OCI-LY1 (cell line): ENCODE measurements around the gene TRUB2.

Experiments
- EZH2 ChIP-seq: fragments of 200-600 bp; sonication (generic), shearing (Covaris generic); IDR thresholded peaks from 2 replicates; pipeline ENCODE4 v1.8.0; 2017; ENCODE audit warnings: borderline replicate concordance, mixed run types, mild to moderate bottlenecking, antibody characterized with exemption, low read length, moderate library complexity, mixed read lengths
- TF ChIP-seq, protein P1 (sequence below): fragments of 200-600 bp; sonication (generic), shearing (Covaris generic); IDR thresholded peaks from 2 replicates; pipeline ENCODE4 v1.5.1; 2017; ENCODE audit warnings: mild to moderate bottlenecking, antibody characterized with exemption, low read length, moderate library complexity, mixed read lengths

DNA sequence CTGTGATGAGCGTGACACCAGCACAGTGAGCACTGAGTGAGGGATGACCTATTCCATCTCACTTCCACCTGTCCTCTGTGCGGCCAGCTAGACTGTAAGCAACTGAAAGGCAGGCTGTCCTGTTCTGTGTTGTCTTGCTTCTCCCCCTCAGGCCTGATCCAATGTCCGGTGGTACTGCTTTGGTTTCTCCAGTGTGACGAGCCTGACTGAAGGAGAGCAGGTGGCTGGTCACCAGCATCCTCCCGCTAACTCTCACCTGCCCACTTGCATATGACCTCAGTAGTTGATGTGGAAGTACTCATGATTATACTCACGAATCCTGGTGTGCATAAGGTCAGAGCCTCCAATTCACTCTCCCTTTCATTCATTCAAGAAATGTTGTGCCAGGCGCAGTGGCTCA is 15.7 kb upstream of the TRUB2 start:
- TF ChIP-seq, protein P1, sequence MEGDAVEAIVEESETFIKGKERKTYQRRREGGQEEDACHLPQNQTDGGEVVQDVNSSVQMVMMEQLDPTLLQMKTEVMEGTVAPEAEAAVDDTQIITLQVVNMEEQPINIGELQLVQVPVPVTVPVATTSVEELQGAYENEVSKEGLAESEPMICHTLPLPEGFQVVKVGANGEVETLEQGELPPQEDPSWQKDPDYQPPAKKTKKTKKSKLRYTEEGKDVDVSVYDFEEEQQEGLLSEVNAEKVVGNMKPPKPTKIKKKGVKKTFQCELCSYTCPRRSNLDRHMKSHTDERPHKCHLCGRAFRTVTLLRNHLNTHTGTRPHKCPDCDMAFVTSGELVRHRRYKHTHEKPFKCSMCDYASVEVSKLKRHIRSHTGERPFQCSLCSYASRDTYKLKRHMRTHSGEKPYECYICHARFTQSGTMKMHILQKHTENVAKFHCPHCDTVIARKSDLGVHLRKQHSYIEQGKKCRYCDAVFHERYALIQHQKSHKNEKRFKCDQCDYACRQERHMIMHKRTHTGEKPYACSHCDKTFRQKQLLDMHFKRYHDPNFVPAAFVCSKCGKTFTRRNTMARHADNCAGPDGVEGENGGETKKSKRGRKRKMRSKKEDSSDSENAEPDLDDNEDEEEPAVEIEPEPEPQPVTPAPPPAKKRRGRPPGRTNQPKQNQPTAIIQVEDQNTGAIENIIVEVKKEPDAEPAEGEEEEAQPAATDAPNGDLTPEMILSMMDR = no peak
- TF ChIP-seq EZH2 = no peak
